Prostate gland (tissue), 2 donors: ENCODE data around the gene GPR22. TPM values are rescaled to one million over a fixed set of nuclear protein-coding genes. Genes with fewer than 3 reads are reported as not detected.

Source experiments
- DNase-seq: peaks from one replicate; pipeline ENCODE4 v3.0.0-alpha.2; 2019; ENCODE audit warnings: low spot score
- H3K27ac ChIP-seq, 2 donors: fragments of 200-600 bp; sonication (generic); 2 replicates each; pipeline ENCODE4 v1.5.1; 2017 to 2019
- H3K27me3 ChIP-seq: fragments of 200-600 bp; sonication (generic); replicated peaks from 2 replicates; pipeline ENCODE4 v1.5.1; 2019; ENCODE audit not compliant: insufficient read depth
- H3K36me3 ChIP-seq, 2 donors: fragments of 200-600 bp; sonication (generic); 1 replicate in 1 of 2; 2 replicates in 1 of 2; pipeline versions ENCODE4 v1.5.1 to v1.8.1; 2017 to 2019
- H3K4me1 ChIP-seq: fragments of 200-600 bp; sonication (generic); replicated peaks from 2 replicates; pipeline ENCODE4 v1.5.1; 2019
- H3K4me3 ChIP-seq, 2 donors: fragments of 200-600 bp; sonication (generic); 2 replicates each; pipeline ENCODE4 v1.5.1; 2017 to 2019
- H3K9me3 ChIP-seq: fragments of 200-600 bp; sonication (generic); 2 replicates; pipeline ENCODE4 v1.5.1; 2017
- CTCF ChIP-seq, 4 experiments: fragments of 200-600 bp in 2 of 4; fragments of 450-650 bp in 2 of 4; sonication (generic) in 2 of 4; IDR thresholded peaks; 1 replicate in 3 of 4; 2 replicates in 1 of 4; pipeline ENCODE4 v1.5.1; 2016 to 2019; ENCODE audit warnings: antibody characterized with exemption in 4 of 4, mild to moderate bottlenecking in 2 of 4, moderate library complexity in 2 of 4
- POLR2A ChIP-seq: fragments of 450-650 bp; IDR thresholded peaks from one replicate; pipeline ENCODE4 v1.6.1; 2016; ENCODE audit warnings: antibody characterized with exemption, mild to moderate bottlenecking
- POLR2AphosphoS5 ChIP-seq: sonication (generic); formaldehyde crosslinking; IDR thresholded peaks from one replicate; pipeline ENCODE4 v1.6.1; 2017; ENCODE audit warnings: antibody characterized with exemption
- WGBS: methylation state at CpG from one replicate; pipeline ENCODE4 v1.1.5; 2018; 5-methylcytosine and 5-hydroxymethylcytosine counted together
- intact Hi-C: fragments of 100-400 bp; cut with DNase I; formaldehyde crosslinking; loops from one replicate; pipeline ENCODE4 v1.14.2; 2022
- total RNA-seq, 2 donors: library from RNA; depleted of rRNA; stranded (reverse); fragments of >200 nt; gene quantifications; one replicate each; pipeline ENCODE4 v1.1.0, GENCODE V29; 2016

The GPR22 gene
- total RNA-seq, 2 donors from 2014 or later, result not detected

DNA sequence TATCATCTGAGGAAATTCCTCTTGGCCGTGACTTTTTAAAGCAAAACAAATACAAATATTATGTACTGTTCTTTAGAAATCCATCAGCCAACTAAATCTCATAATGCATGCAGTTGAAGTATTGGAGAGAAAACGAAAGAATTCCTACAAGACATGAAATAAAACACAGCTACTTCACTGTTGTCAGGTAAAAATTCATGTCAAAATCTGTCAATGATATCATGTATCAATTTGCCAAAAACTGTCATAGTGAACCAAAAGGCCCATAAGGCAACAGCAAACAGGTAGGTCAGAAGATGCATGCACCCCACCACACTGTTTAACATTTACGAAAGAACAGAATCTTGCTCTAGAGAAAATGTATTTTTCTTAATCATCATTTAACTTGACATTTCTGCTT is 2.3 kb downstream of the GPR22 start:
- H3K27me3 ChIP-seq, result no peaks in the 10 kb centered on the region
- TF ChIP-seq POLR2AphosphoS5 (no peak), CTCF (IDR thresholded peaks at IDR 0.05) (no peak), POLR2A (no peak)
- H3K36me3 ChIP-seq, result no peaks in the 10 kb centered on the region
- intact Hi-C loops, result no loop called here
- no peak overlapping the region for H3K4me3 ChIP-seq
- H3K4me1 ChIP-seq, result no peaks in the 10 kb centered on the region
- 65% methylated on average over 3 of the region's 3 CpGs for WGBS
- no peaks in the 10 kb centered on the region for H3K9me3 ChIP-seq
- no peak overlapping the region for H3K27ac ChIP-seq
- DNase-seq, result no peak

DNA sequence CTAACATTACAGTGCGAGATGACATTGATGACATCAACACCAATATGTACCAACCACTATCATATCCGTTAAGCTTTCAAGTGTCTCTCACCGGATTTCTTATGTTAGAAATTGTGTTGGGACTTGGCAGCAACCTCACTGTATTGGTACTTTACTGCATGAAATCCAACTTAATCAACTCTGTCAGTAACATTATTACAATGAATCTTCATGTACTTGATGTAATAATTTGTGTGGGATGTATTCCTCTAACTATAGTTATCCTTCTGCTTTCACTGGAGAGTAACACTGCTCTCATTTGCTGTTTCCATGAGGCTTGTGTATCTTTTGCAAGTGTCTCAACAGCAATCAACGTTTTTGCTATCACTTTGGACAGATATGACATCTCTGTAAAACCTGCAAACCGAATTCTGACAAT is 4.3 kb downstream of the GPR22 start:
- WGBS, result 84% methylated on average over 5 of the region's 5 CpGs
- H3K27me3 ChIP-seq, result no peaks in the 10 kb centered on the region
- H3K4me1 ChIP-seq, result no peaks in the 10 kb centered on the region
- no peak overlapping the region for H3K4me3 ChIP-seq
- DNase-seq, result no peak
- intact Hi-C loops, result no loop called here
- H3K9me3 ChIP-seq, result no peaks in the 10 kb centered on the region
- TF ChIP-seq POLR2AphosphoS5, result no peak
- no peak for TF ChIP-seq POLR2A
- TF ChIP-seq CTCF (IDR thresholded peaks at IDR 0.05), result no peak
- no peak overlapping the region for H3K27ac ChIP-seq
- H3K36me3 ChIP-seq, result no peaks in the 10 kb centered on the region

DNA sequence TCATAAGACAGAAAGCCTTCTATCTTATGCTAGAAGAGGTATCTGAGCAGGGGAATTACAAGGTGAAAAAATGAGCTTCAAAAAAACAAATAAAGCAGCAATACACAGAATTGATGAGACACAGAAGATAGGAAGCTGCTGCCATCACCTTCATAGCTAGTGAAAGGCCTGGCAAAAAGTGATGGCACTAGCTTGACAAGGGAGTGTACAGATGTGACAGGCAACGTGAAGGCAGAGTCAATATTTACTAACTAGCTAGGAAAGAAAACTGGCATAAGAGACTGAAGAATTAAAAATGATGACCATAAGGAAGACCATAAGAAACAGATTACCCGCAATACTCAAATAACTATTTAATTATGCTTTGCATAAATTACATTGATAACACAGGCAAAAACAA is 9.4 kb downstream of the GPR22 start:
- no peak for DNase-seq
- no peak for TF ChIP-seq POLR2AphosphoS5
- no peak for TF ChIP-seq POLR2A
- no peak for TF ChIP-seq CTCF (IDR thresholded peaks at IDR 0.05)
- H3K4me1 ChIP-seq, result no peaks in the 10 kb centered on the region
- intact Hi-C loops, result no loop called here
- no peaks in the 10 kb centered on the region for H3K27me3 ChIP-seq
- no peaks in the 10 kb centered on the region for H3K36me3 ChIP-seq
- WGBS, result 76% methylated on average over 2 of the region's 2 CpGs
- H3K4me3 ChIP-seq, result no peak overlapping the region
- no peak overlapping the region for H3K27ac ChIP-seq
- H3K9me3 ChIP-seq, result no peaks in the 10 kb centered on the region

GRCh38 chr7:107480932-107481331 is 11.1 kb downstream of the GPR22 start:
- no peak for TF ChIP-seq POLR2AphosphoS5
- TF ChIP-seq CTCF (IDR thresholded peaks at IDR 0.05), result no peak
- TF ChIP-seq POLR2A, result no peak
- H3K4me1 ChIP-seq, result no peaks in the 10 kb centered on the region
- 98% methylated on average over 3 of the region's 3 CpGs for WGBS
- no peaks in the 10 kb centered on the region for H3K27me3 ChIP-seq
- H3K4me3 ChIP-seq, result no peak overlapping the region
- intact Hi-C loops, result no loop called here
- no peak overlapping the region for H3K27ac ChIP-seq
- DNase-seq, result no peak
- no peaks in the 10 kb centered on the region for H3K9me3 ChIP-seq
- H3K36me3 ChIP-seq, result no peaks in the 10 kb centered on the region

DNA sequence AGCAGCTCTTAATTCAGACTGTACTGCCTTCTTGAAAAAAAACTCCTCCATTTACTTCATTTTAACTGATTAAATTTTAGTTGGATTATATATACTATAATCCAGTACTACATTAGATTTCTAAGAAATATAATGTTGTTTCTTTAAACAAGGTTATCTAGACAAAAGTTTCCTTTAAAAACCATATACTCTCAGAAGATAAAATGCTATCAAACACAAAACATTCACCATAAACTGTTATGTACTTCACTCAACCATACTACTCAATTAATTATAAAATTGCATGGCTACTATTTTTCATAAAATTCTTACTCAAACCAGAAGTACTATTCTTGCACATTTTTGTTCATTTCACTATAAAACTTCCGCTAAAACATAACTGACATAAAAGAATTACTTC is 12.7 kb downstream of the GPR22 start:
- H3K4me1 ChIP-seq, result no peaks in the 10 kb centered on the region
- intact Hi-C loops, result no loop called here
- no peak overlapping the region for H3K27ac ChIP-seq
- H3K9me3 ChIP-seq, result no peaks in the 10 kb centered on the region
- 100% methylated on average over 1 of the region's 1 CpG for WGBS
- no peaks in the 10 kb centered on the region for H3K27me3 ChIP-seq
- DNase-seq, result no peak
- H3K36me3 ChIP-seq, result no peaks in the 10 kb centered on the region
- TF ChIP-seq POLR2A (no peak), CTCF (IDR thresholded peaks at IDR 0.05) (no peak), POLR2AphosphoS5 (no peak)
- no peak overlapping the region for H3K4me3 ChIP-seq
